B cell (primary cell): Measurements from ENCODE around the gene ARHGAP28. TPM values are rescaled to one million over a fixed set of nuclear protein-coding genes. Genes with fewer than 3 reads are reported as not detected.

Experiments used
- ATAC-seq: fragments of 200-7000 bp; cut with Tn5 transposase; one replicate; pipeline ENCODE4 v1.10.0; 2021; ENCODE audit warnings: low read depth, mild to moderate bottlenecking, moderate number of reproducible peaks, moderate library complexity
- CTCF ChIA-PET: fragments of 350-600 bp; sonication (Branson Sonifier 250); formaldehyde crosslinking; loops from one replicate; lab custom pipeline; 2021; ENCODE audit warnings: antibody characterized with exemption, inconsistent platforms; lab: Charles Lee
- POLR2A ChIA-PET: fragments of 350-600 bp; sonication (Branson Sonifier 250); formaldehyde crosslinking; loops from one replicate; lab custom pipeline; 2021; ENCODE audit warnings: antibody characterized with exemption; lab: Charles Lee
- DNase-seq: peaks from one replicate; pipeline ENCODE4 v3.0.0; 2013
- H2AFZ ChIP-seq: 2 replicates; pipeline ENCODE4 v1.6.1; 2012; ENCODE audit warnings: mild to moderate bottlenecking, low read depth, low read length; ENCODE audit not compliant: insufficient read depth, poor library complexity, severe bottlenecking
- H3K27ac ChIP-seq, 2 donors: 1 replicate in 1 of 2; 2 replicates in 1 of 2; pipeline ENCODE4 v1.5.1; 2012 to 2013; ENCODE audit warnings: low read length in 2 of 2, mild to moderate bottlenecking in 2 of 2, moderate library complexity in 1 of 2
- H3K27me3 ChIP-seq, 4 experiments: fragments of 200-600 bp in 1 of 4; sonication (generic) in 1 of 4; replicated peaks in 1 of 4; 1 replicate in 2 of 4; 2 replicates in 2 of 4; pipeline versions ENCODE4 v1.6.1 to v1.7.0; 2013 to 2016; ENCODE audit warnings: low read length in 3 of 4, mild to moderate bottlenecking in 2 of 4, mixed read lengths in 1 of 4, moderate library complexity in 1 of 4; ENCODE audit not compliant: insufficient read depth in 4 of 4, control insufficient read depth in 3 of 4; ENCODE audit errors: control extremely low read depth in 1 of 4
- H3K36me3 ChIP-seq, 2 experiments: replicated peaks in 1 of 2; 1 replicate in 1 of 2; 2 replicates in 1 of 2; pipeline versions ENCODE4 v1.6.1 to v1.7.1; 2013; ENCODE audit warnings: low read length in 1 of 2; ENCODE audit not compliant: insufficient read depth in 2 of 2, control insufficient read depth in 1 of 2; ENCODE audit errors: control extremely low read depth in 1 of 2, extremely low read depth in 1 of 2
- H3K4me1 ChIP-seq, 2 donors: fragments of 200-600 bp in 1 of 2; sonication (generic) in 1 of 2; 1 replicate in 1 of 2; 2 replicates in 1 of 2; pipeline versions ENCODE4 v1.5.1 to v1.6.1; 2013 to 2017; ENCODE audit warnings: low read length in 2 of 2; ENCODE audit not compliant: control insufficient read depth in 2 of 2, insufficient read depth in 2 of 2
- H3K4me2 ChIP-seq: replicated peaks from 2 replicates; pipeline ENCODE3; 2012; ENCODE audit warnings: mild to moderate bottlenecking, low read depth, low read length; ENCODE audit not compliant: poor library complexity, severe bottlenecking
- H3K4me3 ChIP-seq, 5 experiments: fragments of 200-600 bp in 1 of 5; sonication (generic) in 1 of 5; 1 replicate in 3 of 5; 2 replicates in 2 of 5; pipeline versions ENCODE4 v1.5.1 to v1.7.0; 2011 to 2016; ENCODE audit warnings: low read length in 4 of 5, mild to moderate bottlenecking in 4 of 5, low read depth in 2 of 5, control low read depth in 1 of 5, moderate library complexity in 1 of 5; ENCODE audit not compliant: insufficient read depth in 1 of 5; ENCODE audit errors: control extremely low read depth in 1 of 5, extremely low read depth in 1 of 5
- H3K79me2 ChIP-seq: fragments of 200-600 bp; sonication (generic); one replicate; pipeline ENCODE4 v1.6.0; 2016; ENCODE audit warnings: low read length; ENCODE audit not compliant: control insufficient read depth, insufficient read depth
- H3K9ac ChIP-seq: fragments of 200-600 bp; sonication (generic); 2 replicates; pipeline ENCODE4 v1.6.1; 2017; ENCODE audit warnings: mild to moderate bottlenecking, low read length, moderate library complexity
- H3K9me3 ChIP-seq, 3 donors: one replicate each; pipeline versions ENCODE4 v1.6.1 to v1.7.1; 2013; ENCODE audit warnings: low read length in 2 of 3; ENCODE audit not compliant: control insufficient read depth in 2 of 3, insufficient read depth in 1 of 3; ENCODE audit errors: control extremely low read depth in 1 of 3
- H4K20me1 ChIP-seq: 2 replicates; pipeline ENCODE4 v1.6.0; 2012; ENCODE audit warnings: mild to moderate bottlenecking, low read length; ENCODE audit not compliant: insufficient read depth, control insufficient read depth, poor library complexity, severe bottlenecking
- H3K27ac Mint-ChIP-seq: one replicate; pipeline ENCODE4 v1.8.0; 2021; ENCODE audit warnings: mixed read lengths
- H3K27me3 Mint-ChIP-seq: one replicate; pipeline ENCODE4 v1.8.0; 2021; ENCODE audit warnings: mixed read lengths
- H3K4me1 Mint-ChIP-seq: one replicate; pipeline ENCODE4 v1.8.0; 2021; ENCODE audit warnings: mixed read lengths
- H3K4me3 Mint-ChIP-seq: one replicate; pipeline ENCODE4 v1.8.0; 2021; ENCODE audit warnings: mixed read lengths
- H3K9me3 Mint-ChIP-seq: one replicate; pipeline ENCODE4 v1.8.0; 2022; ENCODE audit warnings: mixed read lengths; ENCODE audit not compliant: insufficient read depth
- CTCF ChIP-seq: fragments of 200-600 bp; IDR thresholded peaks from one replicate; pipeline ENCODE4 v1.8.0; 2022; ENCODE audit warnings: antibody characterized with exemption, mild to moderate bottlenecking
- EZH2 ChIP-seq: IDR thresholded peaks from 2 replicates; pipeline ENCODE4 v1.6.1; 2012; ENCODE audit warnings: borderline replicate concordance, low read depth, mild to moderate bottlenecking, moderate library complexity, low read length; ENCODE audit not compliant: insufficient read depth, poor library complexity, severe bottlenecking
- WGBS: methylation state at CpG from one replicate; pipeline ENCODE4 v1.1.5; 2013; ENCODE audit warnings: missing lambda C conversion rate; ENCODE audit not compliant: insufficient coverage; 5-methylcytosine and 5-hydroxymethylcytosine counted together
- intact Hi-C: fragments of 100-400 bp; cut with micrococcal nuclease; formaldehyde crosslinking; loops from one replicate; pipeline ENCODE4 v1.10.0; 2022
- polyA plus RNA-seq: library from polyadenylated mRNA; depleted of rRNA; stranded (reverse); fragments of >200 nt; gene quantifications from 2 replicates; pipeline ENCODE4 v1.2.3, GENCODE V29; 2012
- total RNA-seq, 2 donors: library from RNA; stranded (reverse); fragments of 120-200 nt in 1 of 2; gene quantifications; 1 replicate in 1 of 2; 2 replicates in 1 of 2; pipeline versions ENCODE4 v1.2.3 to v1.2.4, GENCODE V29; 2013 to 2022

Gene ARHGAP28
- total and polyA plus RNA-seq, 2 donors (not counting 1 experiment from before 2014, with no cell fraction given), result not detected

- intact Hi-C loops, result no loop called here
- Histone ChIP-seq H3K9ac (no peak overlapping the region), H3K4me1 (no peaks in the 10 kb centered on the region), H3K27me3 (no peaks in the 10 kb centered on the region), H3K4me3 (no peak overlapping the region), H3K27ac (no peak overlapping the region), H4K20me1 (no peaks in the 10 kb centered on the region), H3K9me3 (no peaks in the 10 kb centered on the region), H3K79me2 (no peaks in the 10 kb centered on the region), H3K36me3 (no peaks in the 10 kb centered on the region), H2AFZ (no peak overlapping the region), H3K4me2 (no peak overlapping the region)
- no peaks in the 10 kb centered on the region for H3K4me1 Mint-ChIP-seq
- WGBS, result 33% methylated on average over 1 of the region's 1 CpG
- no peak overlapping the region for H3K4me3 Mint-ChIP-seq
- H3K27me3 Mint-ChIP-seq, result no peaks in the 10 kb centered on the region
- TF ChIP-seq EZH2 (no peak), CTCF (no peak)
- ChIA-PET CTCF (no interaction called here), POLR2A (no interaction called here)
- ATAC-seq (no peak), DNase-seq (no peak)
- H3K9me3 Mint-ChIP-seq, result peaks cover 6% of the 10 kb centered on the region
- no peak overlapping the region for H3K27ac Mint-ChIP-seq
Observed at GRCh38 chr18:6750411-6750810, 20.9 kb downstream of the ARHGAP28 start.

- Histone ChIP-seq H4K20me1 (no peaks in the 10 kb centered on the region), H3K36me3 (no peaks in the 10 kb centered on the region), H3K4me2 (no peak overlapping the region), H3K4me1 (no peaks in the 10 kb centered on the region), H3K79me2 (no peaks in the 10 kb centered on the region), H2AFZ (no peak overlapping the region), H3K4me3 (no peak overlapping the region), H3K9ac (no peak overlapping the region), H3K27me3 (no peaks in the 10 kb centered on the region), H3K9me3 (no peaks in the 10 kb centered on the region), H3K27ac (no peak overlapping the region)
- peaks cover 6% of the 10 kb centered on the region for H3K9me3 Mint-ChIP-seq
- ChIA-PET CTCF (no interaction called here), POLR2A (no interaction called here)
- H3K27ac Mint-ChIP-seq, result no peak overlapping the region
- intact Hi-C loops, result no loop called here
- H3K27me3 Mint-ChIP-seq, result no peaks in the 10 kb centered on the region
- no peak for DNase-seq
- TF ChIP-seq CTCF (no peak), EZH2 (no peak)
- H3K4me3 Mint-ChIP-seq, result no peak overlapping the region
- no peak for ATAC-seq
- no peaks in the 10 kb centered on the region for H3K4me1 Mint-ChIP-seq
- WGBS, result 80% methylated on average over 1 of the region's 2 CpGs
Observed at GRCh38 chr18:6751222-6751621, 21.7 kb downstream of the ARHGAP28 start.
